Dendritic cell treated with granulocyte-macrophage colony-stimulating factor and Interleukin-4, amounts not matched to agents 40 ng/mL and 50 ng/mL, for 4 days (primary cell): ENCODE measurements around the gene LCTL.
"Not testable (repeated sequence)": the region's sequence is repeated elsewhere in the genome, so short reads cannot be mapped to it uniquely, and the experiment has no call there.

Experiments used
- H3K27ac Mint-ChIP-seq: one replicate; pipeline ENCODE4 v1.8.0; 2022; ENCODE audit warnings: mild to moderate bottlenecking, mixed read lengths
- H3K27me3 Mint-ChIP-seq: one replicate; pipeline ENCODE4 v1.8.0; 2022; ENCODE audit warnings: mild to moderate bottlenecking, mixed read lengths
- H3K36me3 Mint-ChIP-seq: one replicate; pipeline ENCODE4 v1.8.0; 2022; ENCODE audit warnings: low read depth, mixed read lengths
- H3K4me1 Mint-ChIP-seq: one replicate; pipeline ENCODE4 v1.8.0; 2022; ENCODE audit warnings: low read depth, mixed read lengths
- H3K4me3 Mint-ChIP-seq: one replicate; pipeline ENCODE4 v1.8.0; 2022; ENCODE audit warnings: mild to moderate bottlenecking, moderate library complexity, mixed read lengths
- H3K9me3 Mint-ChIP-seq: one replicate; pipeline ENCODE4 v1.8.0; 2022; ENCODE audit warnings: mixed read lengths
- intact Hi-C: fragments of 100-400 bp; cut with micrococcal nuclease; formaldehyde crosslinking; loops from one replicate; pipeline ENCODE4 v1.15.0; 2022

Gene LCTL

DNA sequence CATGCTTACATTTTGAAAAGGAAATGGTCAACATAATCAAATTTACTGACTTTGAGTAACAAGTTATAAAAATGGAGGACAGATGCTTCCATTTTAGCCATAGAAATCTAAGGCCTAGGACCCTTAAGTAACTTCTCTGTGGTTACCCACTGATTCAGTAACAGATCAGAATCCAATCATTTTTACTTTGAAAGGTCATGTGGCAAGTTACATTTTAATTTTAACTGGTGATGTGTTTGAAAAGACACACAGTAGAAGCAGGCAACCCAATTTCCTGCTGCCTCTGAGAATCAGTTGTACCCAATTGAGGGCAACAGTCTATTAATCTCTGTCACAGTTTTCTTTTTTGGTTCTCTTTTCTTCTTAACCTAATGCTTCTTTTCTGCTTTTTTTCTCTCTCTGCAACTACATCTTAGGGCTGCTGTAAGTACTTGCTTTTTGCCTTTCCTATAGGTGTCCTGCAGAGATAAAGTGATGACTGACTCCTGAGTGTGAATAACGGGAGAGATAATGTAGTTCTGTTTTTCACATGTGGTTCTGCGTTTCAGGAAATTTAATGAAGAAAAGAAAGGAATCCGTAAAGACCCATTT, 57.4 kb downstream of the LCTL start:
- H3K4me3 Mint-ChIP-seq = no peak overlapping the region
- H3K9me3 Mint-ChIP-seq = no peaks in the 10 kb centered on the region
- H3K27ac Mint-ChIP-seq = no peak overlapping the region
- peaks cover 28% of the 10 kb centered on the region for H3K36me3 Mint-ChIP-seq
- H3K4me1 Mint-ChIP-seq = peaks cover 21% of the 10 kb centered on the region
- H3K27me3 Mint-ChIP-seq = no peaks in the 10 kb centered on the region
- intact Hi-C loops = no loop called here

- Mint-ChIP-seq H3K4me3 (peak overlapping the region; percentile 98), H3K27me3 (no peaks in the 10 kb centered on the region), H3K4me1 (peaks cover 39% of the 10 kb centered on the region), H3K27ac (peak overlapping the region; percentile 94), H3K36me3 (peaks cover 53% of the 10 kb centered on the region), H3K9me3 (no peaks in the 10 kb centered on the region)
- intact Hi-C loops = loop anchor here (1.0 to 2.0 kb wide), 2 partner anchors 9 to 119 kb away; partner anchors contain the start of genes MAP2K1 and SNAPC5
Observed at GRCh38 chr15:66505818-66506217, 60.0 kb downstream of the LCTL start.

- peak overlapping the region; percentile 98 for H3K4me3 Mint-ChIP-seq
- H3K36me3 Mint-ChIP-seq = peaks cover 57% of the 10 kb centered on the region
- intact Hi-C loops = loop anchor here (1.0 to 2.0 kb wide), 2 partner anchors 8 to 119 kb away; partner anchors contain the start of genes MAP2K1 and SNAPC5
- no peaks in the 10 kb centered on the region for H3K9me3 Mint-ChIP-seq
- H3K27me3 Mint-ChIP-seq = no peaks in the 10 kb centered on the region
- H3K4me1 Mint-ChIP-seq = peaks cover 42% of the 10 kb centered on the region
- H3K27ac Mint-ChIP-seq = peak overlapping the region; percentile 94
Observed at GRCh38 chr15:66505430-66505811, 60.4 kb downstream of the LCTL start.

GRCh38 chr15:66504563-66505429, 61.0 kb downstream of the LCTL start, which contains the start of the genes RPL4 and ZWILCH:
Gene RPL4, minus strand, starts transcription at chr15:66504855. Its CDS starts 65 bp downstream, at chr15:66504790.
Gene ZWILCH, plus strand, starts transcription at chr15:66505326. Its CDS starts 13 bp downstream, at chr15:66505339.
- Mint-ChIP-seq H3K27ac (peak within 1 kb of the TSS; percentile 94), H3K27me3 (no peaks in the 10 kb centered on the region), H3K4me1 (peaks cover 47% of the 10 kb centered on the region), H3K36me3 (peaks cover 63% of the 10 kb centered on the region), H3K9me3 (no peaks in the 10 kb centered on the region), H3K4me3 (peak within 1 kb of the TSS; percentile 98)
- intact Hi-C loops = loop anchor here (1.0 to 2.0 kb wide), 2 partner anchors 7 to 118 kb away; partner anchors contain the start of genes MAP2K1 and SNAPC5

GRCh38 chr15:66503780-66504562, 61.8 kb downstream of the LCTL start:
- intact Hi-C loops = loop anchor here (2.0 kb wide), 1 partner anchor 117 kb away; the partner anchor contains the start of gene MAP2K1

DNA sequence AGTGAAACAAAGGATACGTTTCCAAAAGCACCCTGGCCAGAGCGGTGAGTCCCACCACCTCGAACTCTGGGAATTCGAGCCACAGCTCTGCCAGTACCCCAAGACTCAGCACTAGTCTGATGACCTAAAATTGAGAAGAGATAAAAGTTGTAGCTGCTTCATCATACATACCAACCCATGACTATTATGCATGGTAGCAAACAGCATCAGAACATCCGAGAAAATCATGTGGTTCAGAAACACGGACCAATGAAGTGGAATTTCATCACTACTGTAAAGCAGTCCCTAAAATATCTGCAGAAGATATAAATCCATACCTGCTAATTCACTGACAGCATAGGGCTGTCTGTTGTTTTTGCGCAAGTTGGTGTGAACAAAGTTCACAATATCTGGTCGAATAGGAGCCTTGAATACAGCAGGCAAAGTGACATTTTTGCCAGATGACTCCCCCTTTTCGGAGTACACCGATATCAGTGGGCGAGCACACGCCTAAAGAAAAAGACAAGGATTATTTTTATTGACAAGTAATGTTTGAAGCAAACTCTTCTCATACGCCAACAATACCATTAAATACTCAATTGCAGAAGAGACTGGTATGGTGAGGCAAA, 62.7 kb downstream of the LCTL start:
- H3K27me3 Mint-ChIP-seq, H3K9me3 Mint-ChIP-seq, intact Hi-C loops: not testable (repeated sequence)
- peak overlapping the region; percentile 94 for H3K27ac Mint-ChIP-seq
- peak overlapping the region; percentile 98 for H3K4me3 Mint-ChIP-seq
- H3K4me1 Mint-ChIP-seq = peaks cover 48% of the 10 kb centered on the region
- peaks cover 72% of the 10 kb centered on the region for H3K36me3 Mint-ChIP-seq

More at GRCh38 chr15:66503780-66504562, 61.8 kb downstream of the LCTL start:
- Mint-ChIP-seq H3K27me3 (no peaks in the 10 kb centered on the region), H3K36me3 (peaks cover 67% of the 10 kb centered on the region), H3K4me3 (peak overlapping the region; percentile 98), H3K9me3 (no peaks in the 10 kb centered on the region), H3K4me1 (peaks cover 47% of the 10 kb centered on the region), H3K27ac (peak overlapping the region; percentile 94)

GRCh38 chr15:66502491-66502890, 63.3 kb downstream of the LCTL start:
- H3K4me3 Mint-ChIP-seq = peak overlapping the region; percentile 98
- intact Hi-C loops = no loop called here
- H3K4me1 Mint-ChIP-seq = peaks cover 53% of the 10 kb centered on the region
- no peaks in the 10 kb centered on the region for H3K27me3 Mint-ChIP-seq
- peaks cover 78% of the 10 kb centered on the region for H3K36me3 Mint-ChIP-seq
- H3K9me3 Mint-ChIP-seq = no peaks in the 10 kb centered on the region
- peak overlapping the region; percentile 35 for H3K27ac Mint-ChIP-seq

DNA sequence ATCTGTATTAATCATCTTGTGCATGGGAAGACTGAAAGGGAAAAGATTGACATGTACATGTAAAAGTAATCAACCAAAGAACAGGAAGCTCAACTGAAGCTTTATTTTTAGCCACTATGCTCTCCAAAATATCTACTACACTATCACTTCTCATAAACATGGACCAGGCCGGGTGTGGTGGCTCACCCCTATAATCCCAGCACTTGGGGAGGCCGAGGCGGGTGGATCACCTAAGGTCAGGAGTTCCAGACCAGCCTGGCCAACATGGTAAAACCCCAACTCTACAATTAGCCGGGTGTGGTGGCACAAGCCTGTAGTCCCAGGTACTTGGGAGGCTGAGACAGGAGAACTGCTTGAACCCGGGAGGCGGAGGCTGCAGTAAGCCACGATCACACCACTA, 65.5 kb downstream of the LCTL start:
- H3K9me3 Mint-ChIP-seq, H3K27me3 Mint-ChIP-seq, intact Hi-C loops, H3K4me3 Mint-ChIP-seq: not testable (repeated sequence)
- Mint-ChIP-seq H3K4me1 (peaks cover 55% of the 10 kb centered on the region), H3K36me3 (peaks cover 88% of the 10 kb centered on the region), H3K27ac (peak overlapping the region; percentile 35)

GRCh38 chr15:66498501-66499386, 67.1 kb downstream of the LCTL start:
- Mint-ChIP-seq H3K4me3 (no peak overlapping the region), H3K27ac (peak overlapping the region; percentile 98), H3K9me3 (no peaks in the 10 kb centered on the region), H3K27me3 (no peaks in the 10 kb centered on the region), H3K4me1 (peaks cover 61% of the 10 kb centered on the region), H3K36me3 (peaks cover 89% of the 10 kb centered on the region)
- intact Hi-C loops = loop anchor here (5.0 kb wide), 1 partner anchor 206 kb away; the partner anchor contains the start of gene DIS3L
